Skeletal muscle tissue (tissue), 4 donors: ENCODE results near the gene DUOX1. TPM values are rescaled to one million over a fixed set of nuclear protein-coding genes. Genes with fewer than 3 reads are reported as not detected.

Experiments
- H3K27ac ChIP-seq: one replicate; pipeline ENCODE4 v1.7.0; 2013; ENCODE audit warnings: mild to moderate bottlenecking, low read depth, low read length, inconsistent platforms
- H3K27me3 ChIP-seq, 3 donors: one replicate each; pipeline ENCODE4 v1.7.0; 2013; ENCODE audit warnings: low read length in 3 of 3; ENCODE audit not compliant: control insufficient read depth in 3 of 3, insufficient read depth in 3 of 3
- H3K36me3 ChIP-seq, 3 donors: one replicate each; pipeline ENCODE4 v1.7.0; 2013; ENCODE audit warnings: low read length in 3 of 3; ENCODE audit not compliant: control insufficient read depth in 3 of 3, insufficient read depth in 3 of 3
- H3K4me1 ChIP-seq, 3 donors: one replicate each; pipeline ENCODE4 v1.7.0; 2013; ENCODE audit warnings: low read length in 3 of 3, mild to moderate bottlenecking in 3 of 3; ENCODE audit not compliant: control insufficient read depth in 3 of 3, insufficient read depth in 3 of 3
- H3K4me3 ChIP-seq, 3 donors: one replicate each; pipeline ENCODE4 v1.7.0; 2013; ENCODE audit warnings: low read length in 3 of 3
- H3K9ac ChIP-seq, 3 donors: one replicate each; pipeline ENCODE4 v1.7.0; 2013; ENCODE audit warnings: low read length in 3 of 3, mild to moderate bottlenecking in 3 of 3, moderate library complexity in 2 of 3, low read depth in 1 of 3
- H3K9me3 ChIP-seq, 3 donors: one replicate each; pipeline ENCODE4 v1.7.0; 2013; ENCODE audit warnings: low read length in 3 of 3; ENCODE audit not compliant: control insufficient read depth in 3 of 3
- total RNA-seq: library from RNA; depleted of rRNA; stranded (reverse); fragments of >200 nt; gene quantifications from one replicate; pipeline ENCODE4 v1.2.3, GENCODE V29; 2014
- donor health status: Osteomylitis.

DUOX1 gene
- total RNA-seq, 1 donor from 2014 or later = under 0.01 TPM

GRCh38 chr15:45165536-45165935 lies 35.7 kb downstream of the DUOX1 start:
- peak overlapping the region; percentile 89 for H3K27ac ChIP-seq
- H3K27me3 ChIP-seq = no peaks in the 10 kb centered on the region
- peaks cover 5 to 22% (median 8%) of the 10 kb centered on the region in 3 donors for H3K4me1 ChIP-seq
- peak overlapping the region in 2 of 3 donors; percentile 3 to 45 for H3K9ac ChIP-seq
- H3K9me3 ChIP-seq = no peaks in the 10 kb centered on the region
- H3K4me3 ChIP-seq = no peak overlapping the region
- H3K36me3 ChIP-seq = no peaks in the 10 kb centered on the region

- H3K4me1 ChIP-seq = peaks cover 5 to 22% (median 8%) of the 10 kb centered on the region in 3 donors
- H3K27me3 ChIP-seq = no peaks in the 10 kb centered on the region
- peak overlapping the region; percentile 89 for H3K27ac ChIP-seq
- peak overlapping the region; percentile 79 to 90 (median 87) for H3K9ac ChIP-seq
- H3K9me3 ChIP-seq = no peaks in the 10 kb centered on the region
- peak overlapping the region; percentile 68 to 75 (median 72) for H3K4me3 ChIP-seq
- H3K36me3 ChIP-seq = peaks cover 0 to 2% (median 0%) of the 10 kb centered on the region in 3 donors
Measured at GRCh38 chr15:45166834-45167630, 37.2 kb downstream of the DUOX1 start.

GRCh38 chr15:45167631-45168205 lies 37.9 kb downstream of the DUOX1 start:
- peaks cover 0 to 2% (median 0%) of the 10 kb centered on the region in 3 donors for H3K36me3 ChIP-seq
- peaks cover 5 to 20% (median 7%) of the 10 kb centered on the region in 3 donors for H3K4me1 ChIP-seq
- H3K9ac ChIP-seq = peak overlapping the region; percentile 47 to 90 (median 79)
- peak overlapping the region; percentile 68 to 75 (median 72) for H3K4me3 ChIP-seq
- H3K27ac ChIP-seq = peak overlapping the region; percentile 89
- no peaks in the 10 kb centered on the region for H3K27me3 ChIP-seq
- H3K9me3 ChIP-seq = no peaks in the 10 kb centered on the region

GRCh38 chr15:45168286-45168685 lies 38.5 kb downstream of the DUOX1 start:
- no peak overlapping the region for H3K4me3 ChIP-seq
- peaks cover 5 to 14% (median 5%) of the 10 kb centered on the region in 3 donors for H3K4me1 ChIP-seq
- peaks cover 0 to 2% (median 0%) of the 10 kb centered on the region in 3 donors for H3K36me3 ChIP-seq
- peak overlapping the region in 1 of 3 donors; percentile 90 for H3K9ac ChIP-seq
- no peaks in the 10 kb centered on the region for H3K9me3 ChIP-seq
- no peak overlapping the region for H3K27ac ChIP-seq
- H3K27me3 ChIP-seq = no peaks in the 10 kb centered on the region

- Histone ChIP-seq H3K4me1 (peaks cover 5 to 11% (median 5%) of the 10 kb centered on the region in 3 donors), H3K9me3 (no peaks in the 10 kb centered on the region), H3K27ac (no peak overlapping the region), H3K27me3 (no peaks in the 10 kb centered on the region), H3K4me3 (no peak overlapping the region), H3K9ac (peak overlapping the region in 1 of 3 donors; percentile 33), H3K36me3 (peaks cover 0 to 4% (median 0%) of the 10 kb centered on the region in 3 donors)
Measured at GRCh38 chr15:45168751-45169551, 39.2 kb downstream of the DUOX1 start.

GRCh38 chr15:45169608-45170480 lies 40.0 kb downstream of the DUOX1 start:
- H3K9ac ChIP-seq = peak overlapping the region in 1 of 3 donors; percentile 33
- no peak overlapping the region for H3K27ac ChIP-seq
- no peaks in the 10 kb centered on the region for H3K27me3 ChIP-seq
- H3K36me3 ChIP-seq = peaks cover 0 to 8% (median 0%) of the 10 kb centered on the region in 3 donors
- H3K4me3 ChIP-seq = no peak overlapping the region
- peaks cover 5 to 11% (median 5%) of the 10 kb centered on the region in 3 donors for H3K4me1 ChIP-seq
- no peaks in the 10 kb centered on the region for H3K9me3 ChIP-seq

GRCh38 chr15:45171912-45172311 lies 42.1 kb downstream of the DUOX1 start:
- no peak overlapping the region for H3K4me3 ChIP-seq
- peaks cover 4 to 5% (median 5%) of the 10 kb centered on the region in 3 donors for H3K4me1 ChIP-seq
- no peaks in the 10 kb centered on the region for H3K9me3 ChIP-seq
- no peak overlapping the region for H3K27ac ChIP-seq
- no peak overlapping the region for H3K9ac ChIP-seq
- H3K36me3 ChIP-seq = peaks cover 0 to 9% (median 0%) of the 10 kb centered on the region in 3 donors
- H3K27me3 ChIP-seq = no peaks in the 10 kb centered on the region

- no peaks in the 10 kb centered on the region for H3K27me3 ChIP-seq
- H3K36me3 ChIP-seq = peaks cover 0 to 9% (median 0%) of the 10 kb centered on the region in 3 donors
- H3K4me3 ChIP-seq = no peak overlapping the region
- no peak overlapping the region for H3K27ac ChIP-seq
- H3K9ac ChIP-seq = no peak overlapping the region
- no peaks in the 10 kb centered on the region for H3K4me1 ChIP-seq
- no peaks in the 10 kb centered on the region for H3K9me3 ChIP-seq
Measured at GRCh38 chr15:45174069-45174468, 44.3 kb downstream of the DUOX1 start.

- Histone ChIP-seq H3K27me3 (no peaks in the 10 kb centered on the region), H3K27ac (no peak overlapping the region), H3K4me3 (no peak overlapping the region), H3K9ac (no peak overlapping the region), H3K36me3 (peaks cover 0 to 9% (median 0%) of the 10 kb centered on the region in 3 donors), H3K9me3 (no peaks in the 10 kb centered on the region), H3K4me1 (no peaks in the 10 kb centered on the region)
Measured at GRCh38 chr15:45174577-45174976, 44.8 kb downstream of the DUOX1 start.
